DMS 273 (cell line): Measurements from ENCODE around the gene ARSG.
A peak's percentile ranks its signal among the peaks of the same experiment; 100 is the strongest.
"Not testable (repeated sequence)": the region's sequence is repeated elsewhere in the genome, so short reads cannot be mapped to it uniquely, and the experiment has no call there.

ENCODE experiments used
- DNase-seq: peaks from one replicate; lab custom pipeline; 2025; ENCODE audit not compliant: unreplicated experiment; lab: John Stamatoyannopoulos, UW

The ARSG gene

DNA sequence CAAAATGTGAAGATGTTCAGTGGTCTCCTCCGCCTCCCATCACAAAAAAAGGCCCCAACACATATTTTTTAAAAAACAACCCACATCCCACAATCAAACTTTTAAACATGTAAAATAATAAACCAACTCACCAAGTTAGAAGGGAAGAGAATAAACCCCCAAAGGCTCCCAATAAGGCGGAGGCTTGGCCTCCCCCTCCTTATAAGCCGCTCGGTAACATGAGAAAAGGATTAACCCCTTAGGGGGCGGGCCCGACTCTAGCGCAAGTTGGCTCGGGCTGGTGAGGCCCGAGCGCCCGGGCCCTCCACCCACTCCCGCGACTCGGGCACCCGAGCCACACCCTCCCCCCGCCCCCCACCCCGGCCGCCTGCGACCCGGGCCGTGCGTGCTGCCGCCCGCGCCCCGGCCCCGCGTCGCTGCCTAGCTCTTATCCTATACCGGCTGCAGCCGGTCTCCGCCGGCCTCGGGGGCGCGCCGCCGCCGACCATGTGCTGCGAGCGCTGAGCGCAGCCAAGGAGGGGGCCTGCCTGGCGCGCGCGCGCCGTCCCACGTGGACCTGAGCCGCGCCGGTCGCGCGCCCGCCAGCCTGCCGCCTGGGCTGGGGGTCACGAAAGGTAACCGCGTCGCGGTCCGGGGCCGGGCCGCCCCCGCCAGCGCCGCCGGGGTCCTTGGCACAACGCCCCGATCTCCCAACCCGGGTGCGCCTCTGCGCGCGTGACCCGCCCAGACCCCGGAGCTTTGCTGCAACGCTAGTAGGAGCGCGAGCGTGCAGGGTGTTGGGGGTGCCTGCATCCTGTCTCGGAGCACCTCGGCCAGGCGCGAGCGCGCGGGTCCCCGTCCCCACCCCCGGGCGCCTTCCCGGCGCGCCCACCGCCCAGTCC, at the start of gene ARSG, which contains the start of gene SLC16A6:
Gene ARSG (plus strand): TSS at position 541 of the 881 bp plus-strand sequence. CDS start 15,999 bp downstream, outside the sequence.
Gene SLC16A6 (minus strand): TSS at position 173 of the 881 bp plus-strand sequence. CDS start 12,807 bp downstream, outside the sequence.
- DNase-seq = peak; percentile 97

DNA sequence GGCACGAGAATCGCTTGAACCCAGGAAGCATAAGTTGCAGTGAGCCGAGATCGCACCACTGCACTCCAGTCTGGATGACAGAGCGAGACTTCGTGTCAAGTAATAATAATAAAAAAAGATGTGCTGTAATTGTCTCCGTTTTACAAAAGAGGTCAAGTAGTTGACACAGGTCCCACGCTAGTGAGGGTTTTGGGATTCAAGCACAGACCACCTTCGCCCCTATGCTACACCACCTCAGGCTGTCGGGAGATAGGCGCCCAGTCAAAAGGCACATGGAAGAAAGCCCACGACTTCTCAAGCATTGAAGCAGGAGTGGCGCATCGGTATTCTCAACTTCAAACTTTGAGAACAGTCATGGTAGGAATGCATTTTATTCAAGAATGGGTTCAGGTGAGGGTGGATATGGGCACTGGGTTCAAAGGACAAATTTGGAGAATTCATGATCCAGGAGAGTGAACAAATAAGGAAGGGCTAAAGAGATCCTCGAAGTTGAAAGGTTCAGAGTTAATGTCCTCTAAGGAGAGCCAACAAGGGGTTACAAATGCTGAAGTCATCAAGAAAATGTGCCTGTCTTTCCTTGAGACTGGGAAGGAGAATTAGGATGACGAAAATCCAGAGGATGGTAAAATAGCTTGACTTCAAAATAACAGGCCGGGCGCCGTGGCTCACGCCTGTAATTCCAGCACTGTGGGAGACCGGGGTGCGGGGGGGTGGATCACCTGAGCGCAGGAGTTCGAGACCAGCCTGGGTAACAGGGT, 44.8 kb upstream of the ARSG start:
- DNase-seq = no peak

DNA sequence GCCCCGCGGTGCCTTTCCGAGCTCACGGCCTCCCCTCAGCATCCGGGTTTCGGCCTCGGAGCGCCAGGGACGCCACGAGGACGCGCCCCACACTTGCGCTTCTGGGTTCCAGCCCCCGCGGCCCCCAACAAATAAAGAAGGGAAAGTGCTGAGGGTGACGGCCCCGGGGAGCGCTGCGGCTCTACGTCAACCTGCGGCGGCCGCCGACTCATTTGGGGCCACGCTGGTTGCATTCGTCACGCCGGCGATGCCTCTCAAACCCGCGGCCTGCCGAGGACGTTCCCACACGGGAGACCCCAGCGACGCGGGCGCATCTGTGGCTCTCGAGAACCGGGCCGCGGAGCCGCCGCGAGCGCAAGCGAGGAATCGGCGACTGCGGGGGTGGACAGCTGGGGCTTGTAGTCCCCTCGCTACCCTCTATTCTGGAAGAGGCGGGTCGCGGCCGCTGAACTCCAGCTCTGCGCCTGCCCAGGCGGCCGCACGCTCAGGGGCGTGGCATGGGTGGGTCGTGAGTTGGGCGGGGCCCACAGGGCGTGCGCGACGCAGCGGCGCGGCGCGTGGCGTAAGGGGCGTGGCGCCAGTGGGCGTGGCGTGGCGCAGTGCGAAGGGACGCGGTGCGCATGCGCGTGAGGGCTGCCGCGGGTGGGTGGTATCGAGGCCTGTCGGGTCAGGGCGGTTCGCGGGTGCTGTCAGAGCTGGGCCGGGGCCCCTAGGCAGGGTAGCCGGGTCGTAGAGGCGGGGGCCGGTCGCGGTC, 43.7 kb upstream of the ARSG start, which contains the start of gene AMZ2:
Gene AMZ2 (plus strand): TSS at position 599 of the 754 bp plus-strand sequence. CDS start 2,145 bp downstream, outside the sequence.
- DNase-seq = peak; percentile 97

DNA sequence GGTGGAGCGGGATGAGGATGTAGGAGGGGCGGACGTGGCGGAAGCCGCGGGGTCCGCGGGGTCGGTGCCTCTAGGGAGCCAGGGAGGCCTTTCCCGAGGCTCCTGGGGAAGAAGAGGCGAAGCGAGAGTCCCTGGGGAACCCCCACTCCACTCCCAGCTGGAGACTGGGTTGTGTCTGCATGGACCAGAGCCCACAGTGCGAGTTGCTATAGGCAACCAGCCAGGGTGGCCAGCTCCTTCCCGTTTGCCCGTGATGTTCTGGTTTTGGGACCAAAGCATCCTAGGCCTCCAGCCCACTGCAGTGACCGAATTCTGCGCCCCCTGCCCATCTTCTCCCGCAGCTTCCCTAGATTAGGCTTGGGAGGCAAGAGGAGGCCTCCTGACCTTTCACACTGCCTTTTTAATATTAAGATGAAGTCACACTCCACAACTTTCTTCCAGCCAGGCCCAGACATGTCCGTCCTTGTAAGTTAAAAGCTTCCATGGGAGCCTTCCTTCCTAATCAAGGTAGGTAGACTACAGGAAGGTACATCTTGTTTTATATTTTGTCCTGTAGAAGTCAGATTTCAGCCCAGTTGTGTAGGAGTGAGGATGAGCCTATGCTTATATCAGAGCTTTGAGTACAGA, 43.0 kb upstream of the ARSG start:
- DNase-seq = peak; percentile 81

DNA sequence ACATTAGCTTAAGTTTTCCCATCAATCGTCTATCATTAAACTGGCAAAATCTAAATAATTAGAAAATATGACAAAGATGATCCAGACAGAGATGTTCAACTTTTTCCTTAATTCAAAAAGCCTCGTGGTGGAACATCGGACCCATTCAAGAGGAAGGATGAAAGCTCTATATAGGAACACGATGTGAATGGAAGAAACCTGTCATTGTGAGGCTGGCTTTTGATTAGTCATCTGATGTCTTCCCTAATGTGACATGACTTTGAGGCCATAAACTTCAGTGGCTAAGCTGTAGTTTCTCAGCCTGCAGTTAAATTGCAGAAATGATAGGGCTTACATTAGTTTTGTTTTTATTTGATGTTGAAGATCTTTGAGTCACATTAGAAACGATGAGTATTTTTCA, 42.4 kb upstream of the ARSG start:
- no peak for DNase-seq

DNA sequence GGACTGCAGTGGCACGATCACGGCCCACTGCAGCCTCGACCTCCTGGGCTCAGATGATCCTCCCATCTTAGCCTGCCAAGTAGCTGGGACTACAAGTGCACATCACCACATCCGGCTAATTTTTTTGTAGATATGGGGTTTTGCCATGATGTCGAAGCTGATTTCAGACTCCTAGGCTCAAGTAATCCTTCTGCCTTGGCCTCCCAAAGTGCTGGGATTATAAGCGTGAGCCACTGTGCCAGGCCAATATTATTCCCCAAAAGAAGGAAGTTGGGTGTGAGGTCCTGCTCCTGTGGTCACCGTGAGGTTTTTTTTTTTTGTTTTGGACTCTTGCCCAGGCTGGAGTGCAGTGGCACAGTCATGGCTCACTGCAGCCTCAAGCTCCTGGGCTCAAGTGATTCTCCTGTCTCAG, 41.9 kb upstream of the ARSG start:
- no peak for DNase-seq

DNA sequence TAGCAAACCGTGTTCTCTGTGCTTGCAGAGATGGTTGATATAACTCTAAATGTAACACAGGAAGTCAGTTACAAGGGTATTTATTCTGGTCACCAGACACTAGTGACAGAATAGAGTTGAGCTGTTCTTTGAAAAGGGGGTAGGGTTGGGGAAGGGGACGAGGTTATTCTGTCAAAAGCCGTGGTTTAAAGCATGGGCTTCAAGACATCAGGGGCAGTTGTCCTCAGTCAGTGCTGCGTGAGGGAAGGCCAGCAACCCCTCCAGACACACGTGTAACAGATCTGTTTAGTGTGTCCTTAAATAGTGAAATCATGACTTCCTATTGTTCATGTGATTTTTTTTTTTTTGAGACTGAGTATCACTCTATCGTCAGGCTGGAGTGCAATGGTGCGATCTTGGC, 37.9 kb upstream of the ARSG start:
- not testable (repeated sequence) for DNase-seq

DNA sequence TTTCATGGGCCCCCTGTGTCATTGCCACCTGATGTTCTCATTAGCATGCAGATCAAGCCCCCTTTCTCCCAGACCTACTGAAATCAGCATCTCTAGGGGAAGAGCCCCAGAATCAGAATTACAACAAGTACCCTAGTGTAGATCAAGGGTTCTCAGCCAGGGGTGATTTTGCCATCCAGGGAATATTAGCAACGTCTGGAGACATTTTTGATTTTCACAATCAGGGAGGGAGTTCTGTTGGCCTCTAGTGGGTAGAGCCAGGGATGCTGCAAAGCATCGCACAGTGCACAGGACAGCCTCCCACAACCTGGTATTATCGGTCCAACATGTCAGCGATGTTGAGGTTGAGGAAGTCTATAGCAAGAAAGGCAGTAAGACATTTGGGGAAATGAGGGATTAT, 36.1 kb upstream of the ARSG start:
- DNase-seq = no peak

DNA sequence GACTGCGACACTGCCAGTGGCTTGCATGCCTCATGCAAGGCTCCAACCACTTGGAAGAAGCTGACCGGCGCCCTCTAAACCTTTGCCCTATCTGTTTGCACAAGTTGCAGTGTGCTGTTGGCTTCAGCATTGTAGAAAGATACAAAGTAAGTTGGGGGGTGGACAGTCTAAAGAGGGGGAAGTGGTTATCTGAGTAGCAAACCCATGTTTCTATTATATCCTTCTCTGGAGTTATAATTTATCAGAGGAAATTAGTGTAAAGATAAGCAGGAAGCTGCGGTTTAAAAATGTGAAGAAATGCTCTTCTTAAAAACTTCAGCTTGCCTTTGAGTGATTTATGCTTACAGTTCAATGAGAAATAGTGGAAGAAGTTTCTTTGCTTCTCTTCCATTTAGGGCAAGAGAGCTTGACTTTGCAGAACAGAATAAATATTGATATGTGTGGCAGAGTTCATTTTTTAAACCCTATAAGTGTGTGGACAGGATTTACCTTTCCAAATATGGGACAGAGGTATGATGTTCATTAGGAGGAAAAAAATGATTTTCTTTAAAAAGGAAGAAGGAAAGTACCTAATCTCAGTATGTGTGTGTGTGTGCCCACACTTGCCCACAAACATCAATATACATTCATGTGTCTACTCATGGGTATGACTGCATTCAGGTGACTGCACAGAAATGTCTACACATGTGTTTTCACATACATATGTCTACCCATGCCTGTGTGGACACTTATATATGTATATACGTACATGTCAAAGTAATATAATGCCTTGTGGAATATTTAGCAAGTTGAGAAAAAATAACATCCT, 35.4 kb upstream of the ARSG start:
- no peak for DNase-seq

DNA sequence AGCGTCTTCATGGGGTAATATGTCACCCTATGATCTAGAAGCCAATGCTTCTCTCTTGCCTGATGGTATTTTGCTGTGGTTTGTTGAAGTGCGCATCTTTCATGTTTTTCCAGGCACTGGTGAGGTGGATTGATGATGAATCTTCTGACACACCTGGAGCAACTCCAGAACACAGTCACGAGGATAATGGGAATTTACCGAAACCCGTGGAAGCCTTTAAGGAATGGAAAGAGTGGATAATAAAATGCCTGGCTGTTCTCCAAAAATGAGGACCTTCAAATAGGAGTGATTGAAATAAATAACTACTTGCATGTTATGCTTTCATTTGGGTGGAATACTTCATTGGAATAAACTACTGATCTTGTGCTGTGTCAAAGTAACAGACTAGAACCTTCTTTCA, 34.6 kb upstream of the ARSG start:
- DNase-seq = not testable (repeated sequence)

DNA sequence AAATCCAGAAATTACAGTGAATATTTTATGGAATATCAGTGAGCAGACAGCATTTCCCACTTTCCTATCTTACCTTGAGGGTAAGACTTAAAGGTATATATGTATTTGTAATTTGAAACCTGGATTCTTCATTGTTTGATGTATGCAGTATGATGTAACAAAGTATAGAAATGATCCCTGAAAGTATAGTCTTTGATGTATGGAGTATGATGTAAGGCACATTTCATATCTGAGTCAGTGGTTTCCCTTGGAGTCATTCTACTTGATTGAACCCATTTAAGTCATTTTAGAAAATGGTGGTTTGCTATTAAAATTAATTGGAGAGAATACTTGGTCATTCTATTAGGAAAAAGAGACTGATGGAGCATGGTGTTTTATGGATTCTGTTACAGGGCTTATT, 33.4 kb upstream of the ARSG start:
- DNase-seq = no peak

DNA sequence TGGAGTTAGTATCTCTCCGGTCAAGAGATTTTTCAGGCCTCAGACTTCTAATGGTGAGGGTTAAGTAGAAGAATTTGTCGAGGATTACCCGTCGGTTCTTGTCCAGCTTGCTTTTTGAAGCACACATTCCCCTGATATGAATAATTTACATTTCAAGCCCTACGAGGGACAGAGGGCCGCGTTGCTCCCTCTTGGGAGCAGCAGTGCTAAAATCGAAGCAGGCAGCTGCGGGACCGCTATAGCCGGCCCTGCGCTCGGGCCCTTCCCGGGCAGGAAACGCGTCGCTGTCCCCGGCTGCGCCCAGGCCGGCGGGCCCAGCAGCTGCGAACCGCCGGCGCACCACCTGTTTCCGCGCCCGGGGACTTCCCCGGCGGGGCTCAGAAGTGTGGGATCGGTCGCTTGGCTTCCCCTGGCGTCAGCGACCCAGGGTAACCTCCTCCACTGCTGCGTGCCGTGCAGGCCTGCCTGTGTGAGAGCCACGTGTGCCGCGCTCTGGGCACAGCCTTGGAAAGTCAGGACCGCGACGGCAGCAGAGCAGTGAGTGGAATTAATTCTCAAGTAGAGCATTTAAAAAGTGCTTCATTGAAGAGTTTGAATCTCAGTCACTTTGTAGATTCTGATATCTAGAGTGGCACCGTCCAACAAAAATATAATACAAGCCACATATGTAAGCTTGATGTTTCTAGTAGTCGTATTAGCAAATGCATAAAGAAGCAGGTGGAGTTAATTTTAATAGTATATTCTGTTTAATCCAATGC, 32.2 kb upstream of the ARSG start:
- peak; percentile 75 for DNase-seq

DNA sequence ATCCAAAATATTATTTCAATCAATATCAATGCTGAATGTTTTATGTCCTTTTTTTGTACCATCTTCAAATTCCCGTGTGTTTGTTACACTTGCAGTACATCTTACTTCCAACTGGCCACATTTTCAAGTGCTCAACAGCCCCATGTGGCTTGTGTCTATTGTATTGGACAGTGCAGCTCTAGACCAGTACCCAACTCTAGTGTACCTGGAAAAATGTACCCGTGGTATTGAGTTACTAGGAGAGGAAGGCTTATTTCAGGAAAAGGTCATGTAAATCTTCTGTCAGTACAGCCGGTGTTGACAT, 31.7 kb upstream of the ARSG start:
- DNase-seq = peak; percentile 23

DNA sequence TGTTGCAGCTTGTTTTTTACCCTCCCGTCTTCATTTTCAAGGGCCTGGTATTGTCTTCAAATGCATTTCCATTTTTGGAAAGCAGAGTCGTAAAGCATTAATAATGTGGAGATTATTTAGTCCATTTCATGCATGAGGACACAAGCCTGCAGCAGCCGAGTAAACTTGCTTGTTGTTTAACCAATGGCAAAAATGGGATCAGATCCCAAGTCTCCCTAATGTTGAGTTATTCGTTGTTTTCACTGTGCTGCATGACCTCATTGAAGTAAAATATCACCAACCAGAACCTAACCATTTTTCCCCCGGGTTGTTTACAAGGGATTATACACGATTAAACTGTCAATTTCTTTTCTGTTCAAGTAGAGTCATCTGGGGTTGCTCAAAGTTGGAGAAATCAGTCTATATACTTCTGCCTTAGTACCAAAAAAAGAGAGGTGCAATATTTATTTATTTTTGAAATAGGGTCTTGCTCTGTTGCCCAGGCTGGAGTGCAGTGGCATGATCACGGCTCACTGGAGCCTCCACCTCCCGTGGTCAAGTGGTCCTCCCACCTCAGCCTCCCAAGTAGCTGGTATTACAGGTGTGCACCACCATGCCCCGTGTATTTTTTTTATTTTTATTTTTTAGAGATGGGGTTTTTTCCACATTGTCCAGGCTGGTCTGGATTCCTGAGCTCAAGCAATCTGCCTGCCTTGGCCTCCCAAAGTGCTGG, 31.1 kb upstream of the ARSG start:
- peak; percentile 12 for DNase-seq

DNA sequence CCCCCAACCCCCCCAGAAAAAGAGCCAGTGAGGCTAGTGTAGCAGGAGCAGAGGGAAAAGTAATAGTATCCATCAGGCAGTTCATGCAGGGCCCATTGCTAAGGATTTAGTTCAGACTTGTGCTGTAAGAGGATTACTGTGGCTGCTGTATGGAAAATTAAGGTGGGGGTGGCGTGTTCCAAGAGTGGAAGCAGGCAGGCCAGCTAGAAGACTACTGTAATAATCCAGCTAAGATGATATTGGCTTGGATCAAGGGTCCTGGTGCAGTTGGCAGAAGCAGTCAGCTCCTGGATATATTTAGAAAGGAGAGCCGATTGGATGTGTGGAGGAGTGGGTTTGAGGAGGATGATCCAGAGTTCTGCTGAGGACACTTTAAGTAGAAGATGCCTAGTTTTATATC, 28.8 kb upstream of the ARSG start:
- not testable (repeated sequence) for DNase-seq

DNA sequence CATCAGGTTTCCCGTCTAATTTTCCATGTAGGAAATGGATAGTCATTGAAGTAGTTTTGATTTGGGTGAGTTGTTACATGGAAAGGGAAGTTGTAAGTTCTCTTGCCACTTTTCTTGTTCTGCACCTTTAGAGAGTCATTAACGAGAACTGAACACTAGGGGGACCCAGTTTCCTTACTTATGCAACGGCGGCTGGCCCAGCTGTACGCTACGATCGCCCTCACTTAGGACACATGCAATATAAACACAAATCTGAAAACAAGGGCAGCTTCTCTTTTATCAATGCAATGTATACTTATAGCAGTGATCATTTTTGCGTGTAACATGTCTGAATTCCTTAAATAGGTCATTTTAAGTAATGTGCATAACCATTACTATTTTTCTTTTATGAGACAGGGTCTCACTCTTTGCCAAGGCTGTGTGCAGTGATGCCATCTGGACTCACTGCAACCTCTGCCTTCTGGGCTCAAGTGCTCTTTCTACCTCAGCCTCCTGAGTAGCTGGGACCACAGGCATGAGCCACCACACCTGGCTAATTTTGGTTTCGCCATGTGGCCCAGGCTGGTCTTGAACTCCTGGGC, 28.1 kb upstream of the ARSG start:
- DNase-seq = peak; percentile 73

DNA sequence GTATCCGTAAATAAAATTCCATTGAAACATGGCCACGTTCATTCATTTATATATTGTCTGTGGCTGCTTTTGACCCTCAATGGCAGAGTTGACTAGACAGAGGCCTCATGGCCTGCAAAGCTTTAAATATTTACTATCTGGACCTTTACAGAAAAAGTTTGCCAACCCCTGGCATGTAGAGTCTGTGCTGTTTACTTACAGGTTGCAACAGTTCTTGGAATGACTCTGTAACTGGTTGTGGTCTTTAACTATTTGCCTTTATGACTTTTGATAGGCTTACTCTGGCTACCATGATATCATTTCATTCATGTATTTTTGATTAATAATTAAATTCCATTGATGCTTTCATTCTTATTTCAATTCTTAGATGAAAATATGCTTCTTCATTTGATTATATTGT, 25.5 kb upstream of the ARSG start:
- not testable (repeated sequence) for DNase-seq

DNA sequence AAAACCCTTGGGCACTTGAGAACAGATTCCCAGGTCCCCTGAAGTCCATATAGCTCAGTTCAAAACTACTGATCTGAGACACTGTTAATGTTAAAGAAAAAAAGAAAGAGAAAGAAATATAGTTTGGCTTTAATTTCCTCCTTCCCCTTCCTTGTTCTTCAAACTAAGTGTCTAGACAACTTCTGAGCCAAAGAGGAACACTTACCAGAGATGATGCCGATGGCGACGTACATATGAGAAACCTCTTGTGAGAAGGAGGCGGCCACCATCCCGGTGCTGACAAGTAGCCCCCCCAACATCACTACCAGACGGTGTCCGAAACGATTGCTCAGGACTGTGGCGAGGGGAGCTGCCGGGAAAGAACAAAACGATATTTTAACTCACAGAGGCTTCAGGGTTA, 17.6 kb upstream of the ARSG start:
- DNase-seq = no peak
